Common myeloid progenitor, CD34-positive (primary cell): ENCODE measurements around the gene BARHL1.
A peak's percentile ranks its signal among the peaks of the same experiment; 100 is the strongest.

Experiments used
- CTCF ChIA-PET: fragments of 350-600 bp; sonication (Branson Sonifier 250); formaldehyde crosslinking; loops from one replicate; lab custom pipeline; 2021; ENCODE audit warnings: antibody characterized with exemption; lab: Charles Lee
- POLR2A ChIA-PET: fragments of 350-600 bp; sonication (Branson Sonifier 250); formaldehyde crosslinking; loops from one replicate; lab custom pipeline; 2021; ENCODE audit warnings: antibody characterized with exemption; lab: Charles Lee
- DNase-seq, 3 donors: peaks; one replicate each; pipeline versions ENCODE4 v3.0.0 to v3.0.0-alpha.2; 2013
- H3K27ac ChIP-seq, 2 experiments: 1 replicate in 1 of 2; 2 replicates in 1 of 2; pipeline ENCODE4 v1.7.0; 2013; ENCODE audit warnings: inconsistent platforms in 2 of 2, low read length in 2 of 2, mild to moderate bottlenecking in 2 of 2, low read depth in 1 of 2, moderate library complexity in 1 of 2; ENCODE audit not compliant: severe bottlenecking in 2 of 2, insufficient read depth in 1 of 2, poor library complexity in 1 of 2
- H3K27me3 ChIP-seq, 5 experiments: replicated peaks in 2 of 5; 1 replicate in 3 of 5; 2 replicates in 2 of 5; pipeline versions ENCODE4 v1.6.1 to v1.7.0; 2013; ENCODE audit warnings: low read length in 4 of 5, mild to moderate bottlenecking in 2 of 5, moderate library complexity in 2 of 5, inconsistent platforms in 1 of 5; ENCODE audit not compliant: insufficient read depth in 5 of 5, control insufficient read depth in 4 of 5
- H3K36me3 ChIP-seq, 4 experiments: 1 replicate in 2 of 4; 2 replicates in 2 of 4; pipeline versions ENCODE4 v1.6.1 to v1.7.0; 2013; ENCODE audit warnings: low read length in 3 of 4, control low read depth in 1 of 4, mild to moderate bottlenecking in 1 of 4; ENCODE audit not compliant: control insufficient read depth in 4 of 4, insufficient read depth in 4 of 4
- H3K4me1 ChIP-seq, 4 experiments: 1 replicate in 3 of 4; 2 replicates in 1 of 4; pipeline versions ENCODE4 v1.6.1 to v1.7.1; 2013; ENCODE audit warnings: low read length in 3 of 4, mild to moderate bottlenecking in 3 of 4, control low read depth in 1 of 4, inconsistent platforms in 1 of 4, moderate library complexity in 1 of 4; ENCODE audit not compliant: control insufficient read depth in 4 of 4, insufficient read depth in 4 of 4; ENCODE audit errors: control extremely low read depth in 1 of 4
- H3K4me3 ChIP-seq, 7 experiments: 1 replicate in 4 of 7; 2 replicates in 3 of 7; pipeline versions ENCODE4 v1.5.1 to v1.7.0; 2013; ENCODE audit warnings: mild to moderate bottlenecking in 7 of 7, low read length in 6 of 7, moderate library complexity in 6 of 7, inconsistent platforms in 2 of 7, low read depth in 2 of 7, control low read depth in 1 of 7; ENCODE audit not compliant: insufficient read depth in 4 of 7, control insufficient read depth in 1 of 7; ENCODE audit errors: extremely low read depth in 1 of 7
- H3K9me3 ChIP-seq, 5 experiments: 1 replicate in 4 of 5; 2 replicates in 1 of 5; pipeline versions ENCODE4 v1.6.1 to v1.7.1; 2013; ENCODE audit warnings: low read length in 4 of 5, mild to moderate bottlenecking in 2 of 5, inconsistent platforms in 1 of 5, low read depth in 1 of 5, moderate library complexity in 1 of 5; ENCODE audit not compliant: control insufficient read depth in 4 of 5, insufficient read depth in 2 of 5; ENCODE audit errors: control extremely low read depth in 1 of 5
- WGBS: methylation state at CpG from one replicate; pipeline ENCODE4 v1.1.5; 2013; ENCODE audit not compliant: insufficient coverage; 5-methylcytosine and 5-hydroxymethylcytosine counted together

BARHL1 gene

DNA sequence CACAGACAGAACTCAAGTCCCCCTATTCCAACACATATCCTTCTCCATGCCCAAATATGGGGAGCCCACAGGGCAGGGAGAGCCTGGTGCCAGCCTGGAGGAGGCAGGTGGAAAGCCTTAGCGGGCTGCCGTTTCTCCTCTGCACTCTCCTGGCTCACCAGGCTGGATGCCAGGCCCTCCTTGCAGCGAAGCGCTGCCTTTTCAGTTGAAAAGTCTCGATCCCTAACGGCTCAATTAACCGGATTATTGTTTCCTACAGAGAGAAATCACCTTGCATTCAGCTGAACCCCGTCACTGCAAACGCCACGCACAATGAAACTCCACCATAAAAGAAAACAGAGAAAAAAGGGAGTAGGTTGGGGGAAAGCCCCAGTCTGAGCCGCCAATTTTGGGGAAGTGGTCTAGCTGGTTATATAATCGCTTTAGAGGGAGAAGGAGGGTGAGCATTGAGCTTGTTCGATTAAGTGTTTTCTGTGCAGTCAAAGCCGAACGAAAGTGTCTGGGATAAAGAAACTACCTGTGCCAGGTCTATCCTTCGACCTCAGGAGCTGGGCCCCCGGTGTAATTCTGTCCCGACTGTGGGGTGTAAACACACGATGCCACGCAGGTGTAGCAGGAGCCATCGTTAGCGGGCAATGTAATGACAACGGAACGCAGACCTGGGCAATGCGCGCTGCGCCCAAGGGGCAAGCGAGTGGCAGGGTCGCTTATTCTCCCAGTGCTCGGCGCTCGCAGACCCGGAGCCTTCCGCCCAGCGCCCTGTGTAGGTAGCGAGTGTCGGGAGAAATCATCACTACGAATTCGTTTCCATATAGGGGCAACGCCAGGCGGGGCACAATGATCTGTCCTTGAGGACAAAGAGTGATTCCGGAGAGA is 3.8 kb downstream of the BARHL1 start:
- peak; percentile 53 to 84 (median 83) for DNase-seq
- Histone ChIP-seq H3K27me3 (peaks cover 5 to 100% (median 57%) of the 10 kb centered on the region in 5 experiments), H3K4me1 (peaks cover 0 to 31% (median 21%) of the 10 kb centered on the region in 4 experiments), H3K9me3 (no peaks in the 10 kb centered on the region), H3K4me3 (no peak overlapping the region), H3K36me3 (no peaks in the 10 kb centered on the region), H3K27ac (no peak overlapping the region)
- WGBS: 7% methylated on average over 31 of the region's 42 CpGs
- ChIA-PET CTCF (interaction anchor here (0.6 to 2.1 kb wide), 4 partner anchors 9 to 112 kb away, joined by 3 to 9 read pairs (median 4); no protein-coding TSS in a partner anchor), POLR2A (no interaction called here)

DNA sequence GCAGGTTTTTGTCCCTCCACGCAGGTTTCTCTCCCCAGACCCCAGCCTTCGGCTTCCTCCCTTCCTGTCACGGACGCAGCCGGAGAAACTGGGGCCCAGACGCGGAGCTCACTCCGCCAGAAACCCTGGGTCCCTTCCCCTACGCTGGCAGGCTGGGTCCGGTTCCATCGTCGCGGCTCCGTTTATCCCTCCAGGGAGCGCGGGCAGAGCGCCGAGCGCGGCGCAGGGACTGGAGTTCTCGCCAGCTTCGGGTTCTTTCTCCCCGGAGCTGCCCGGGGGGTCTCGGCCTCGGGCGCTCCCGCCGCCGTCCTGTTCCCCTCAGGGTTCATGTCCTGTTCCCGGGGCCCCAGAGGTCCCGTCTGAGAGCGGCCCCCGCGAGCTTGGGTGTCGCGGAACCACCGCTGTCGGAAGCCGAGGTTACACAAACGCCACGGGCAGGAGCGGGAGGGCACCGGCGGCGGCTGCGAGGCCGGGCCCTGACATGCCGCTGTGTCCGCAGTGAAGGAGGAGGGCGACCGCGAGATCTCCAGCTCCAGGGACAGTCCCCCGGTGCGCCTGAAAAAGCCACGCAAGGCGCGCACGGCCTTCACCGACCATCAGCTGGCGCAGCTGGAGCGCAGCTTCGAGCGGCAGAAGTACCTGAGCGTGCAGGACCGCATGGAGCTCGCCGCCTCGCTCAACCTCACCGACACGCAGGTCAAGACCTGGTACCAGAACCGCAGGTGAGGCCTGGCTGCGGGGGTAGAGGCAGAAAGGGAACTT is 4.6 kb downstream of the BARHL1 start:
- WGBS: 3% methylated on average over 53 of the region's 74 CpGs
- CTCF ChIA-PET: interaction anchor here (0.6 to 2.1 kb wide), 5 partner anchors 10 to 213 kb away, joined by 3 to 9 read pairs (median 3); no protein-coding TSS in a partner anchor

DNA sequence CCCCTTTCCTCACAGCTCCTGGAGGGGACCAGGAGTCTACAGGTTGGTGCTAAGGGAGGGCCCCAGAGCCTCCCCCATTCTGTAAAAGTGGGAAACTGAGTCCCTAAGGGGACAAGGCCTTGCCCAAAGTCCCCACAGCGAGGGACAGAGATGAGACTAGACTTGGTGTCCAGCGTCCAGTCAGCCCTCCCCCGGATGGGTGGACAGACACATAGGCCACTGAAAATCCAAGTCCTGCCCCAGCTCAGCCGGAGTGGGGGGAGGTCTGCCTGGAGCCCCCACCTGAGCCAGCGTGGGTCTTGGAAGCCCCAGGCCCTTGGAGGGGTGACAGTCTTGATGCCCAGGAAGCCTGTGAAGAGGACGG is 5.2 kb downstream of the BARHL1 start:
- no peak overlapping the region for H3K27ac ChIP-seq
- POLR2A ChIA-PET: no interaction called here
- DNase-seq: no peak
- peaks cover 5 to 100% (median 60%) of the 10 kb centered on the region in 5 experiments for H3K27me3 ChIP-seq
- peaks cover 0 to 23% (median 14%) of the 10 kb centered on the region in 4 experiments for H3K4me1 ChIP-seq
- no peak overlapping the region for H3K4me3 ChIP-seq
- CTCF ChIA-PET: interaction anchor here (1.0 to 2.1 kb wide), 3 partner anchors 10 to 212 kb away, joined by 3 to 9 read pairs (median 5); no protein-coding TSS in a partner anchor
- 12% methylated on average over 6 of the region's 6 CpGs for WGBS
- H3K9me3 ChIP-seq: no peaks in the 10 kb centered on the region
- H3K36me3 ChIP-seq: no peaks in the 10 kb centered on the region

More for the DNA sequence above, 4.6 kb downstream of the BARHL1 start:
- Histone ChIP-seq H3K27me3 (peaks cover 5 to 100% (median 60%) of the 10 kb centered on the region in 5 experiments), H3K9me3 (no peaks in the 10 kb centered on the region), H3K4me1 (peaks cover 0 to 23% (median 14%) of the 10 kb centered on the region in 4 experiments), H3K27ac (no peak overlapping the region), H3K4me3 (no peak overlapping the region), H3K36me3 (no peaks in the 10 kb centered on the region)
- POLR2A ChIA-PET: no interaction called here
- peak in 1 of 3 donors; percentile 41 for DNase-seq

- Histone ChIP-seq H3K27ac (no peak overlapping the region), H3K4me3 (no peak overlapping the region), H3K4me1 (peaks cover 0 to 23% (median 14%) of the 10 kb centered on the region in 4 experiments), H3K27me3 (peaks cover 5 to 98% (median 60%) of the 10 kb centered on the region in 5 experiments), H3K36me3 (peaks cover 0 to 2% (median 0%) of the 10 kb centered on the region in 4 experiments), H3K9me3 (no peaks in the 10 kb centered on the region)
- ChIA-PET CTCF (no interaction called here), POLR2A (no interaction called here)
- DNase-seq: no peak
- WGBS: 16% methylated on average over 7 of the region's 12 CpGs
These were observed 5.7 kb downstream of the BARHL1 start for GRCh38 chr9:132588098-132588497.

- H3K27me3 ChIP-seq: peaks cover 5 to 98% (median 55%) of the 10 kb centered on the region in 5 experiments
These were observed 6.2 kb downstream of the BARHL1 start for GRCh38 chr9:132588501-132589147.

DNA sequence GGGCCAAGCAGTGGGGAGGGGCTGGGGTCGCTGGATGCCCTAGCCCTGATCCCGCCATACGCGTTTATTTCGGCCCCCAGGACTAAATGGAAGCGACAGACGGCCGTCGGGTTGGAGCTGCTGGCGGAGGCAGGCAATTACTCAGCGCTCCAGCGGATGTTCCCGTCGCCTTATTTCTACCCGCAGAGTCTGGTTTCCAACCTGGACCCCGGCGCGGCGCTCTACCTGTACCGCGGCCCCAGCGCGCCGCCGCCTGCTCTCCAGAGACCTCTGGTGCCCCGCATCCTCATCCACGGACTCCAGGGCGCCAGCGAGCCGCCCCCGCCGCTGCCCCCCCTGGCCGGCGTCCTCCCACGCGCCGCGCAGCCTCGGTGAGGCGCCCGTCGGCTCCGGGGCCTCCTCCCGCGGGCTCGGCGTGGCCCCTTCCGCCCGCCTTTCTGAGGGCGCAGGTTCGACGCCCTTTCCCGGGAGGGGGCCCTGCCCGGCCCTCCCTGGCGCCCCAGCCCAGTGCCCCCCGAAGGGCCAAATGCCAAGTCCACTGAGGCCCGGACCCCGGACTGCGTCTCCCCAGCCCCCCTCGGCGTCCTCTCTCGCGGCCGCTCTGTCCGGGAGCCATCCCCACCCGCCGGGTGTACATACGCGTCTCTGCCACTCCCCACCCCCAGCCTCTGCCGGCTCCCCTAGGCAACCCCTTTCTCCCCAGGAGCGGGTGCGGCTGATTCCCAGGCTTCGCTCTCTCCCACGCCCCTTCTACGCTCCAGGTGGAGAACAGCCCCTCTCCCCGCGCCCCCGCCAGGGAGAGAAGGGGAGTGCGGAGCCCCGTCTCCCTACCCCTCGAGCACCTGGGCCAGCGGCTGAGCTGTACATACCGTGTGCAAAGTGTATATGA is 7.0 kb downstream of the BARHL1 start:
- H3K9me3 ChIP-seq: no peaks in the 10 kb centered on the region
- 3% methylated on average over 71 of the region's 83 CpGs for WGBS
- ChIA-PET CTCF (interaction anchor here (1.5 kb wide), 1 partner anchor 13 kb away, joined by 3 read pairs; no protein-coding TSS in a partner anchor), POLR2A (interaction anchor here (0.6 kb wide), 1 partner anchor 857 kb away, joined by 7 read pairs; no protein-coding TSS in a partner anchor)
- H3K4me1 ChIP-seq: peaks cover 0 to 23% (median 14%) of the 10 kb centered on the region in 4 experiments
- H3K27me3 ChIP-seq: peaks cover 5 to 92% (median 50%) of the 10 kb centered on the region in 5 experiments
- no peak overlapping the region for H3K27ac ChIP-seq
- DNase-seq: no peak
- peaks cover 1 to 10% (median 6%) of the 10 kb centered on the region in 4 experiments for H3K36me3 ChIP-seq
- H3K4me3 ChIP-seq: no peak overlapping the region

More at GRCh38 chr9:132588501-132589147, 6.2 kb downstream of the BARHL1 start:
- Histone ChIP-seq H3K36me3 (peaks cover 0 to 5% (median 3%) of the 10 kb centered on the region in 4 experiments), H3K4me1 (peaks cover 0 to 23% (median 14%) of the 10 kb centered on the region in 4 experiments), H3K9me3 (no peaks in the 10 kb centered on the region), H3K27ac (no peak overlapping the region), H3K4me3 (no peak overlapping the region)
- no peak for DNase-seq
- CTCF ChIA-PET: no interaction called here
- POLR2A ChIA-PET: no interaction called here
- 12% methylated on average over 18 of the region's 28 CpGs for WGBS
